Fibroblast of mammary gland (primary cell): Measurements from ENCODE around the gene EPG5.
"Not testable (repeated sequence)": the region's sequence is repeated elsewhere in the genome, so short reads cannot be mapped to it uniquely, and the experiment has no call there.

Experiments
- DNase-seq: peaks from one replicate; pipeline ENCODE4 v3.0.0-alpha.2; 2010; ENCODE audit warnings: low read depth
- H3K4me3 ChIP-seq: 2 replicates; pipeline ENCODE4 v1.5.1; 2011; ENCODE audit warnings: low read depth, mild to moderate bottlenecking, low read length, moderate library complexity; ENCODE audit not compliant: control insufficient read depth
- CTCF ChIP-seq: conservative IDR thresholded peaks from 2 replicates; pipeline ENCODE4 v1.5.1; 2011; ENCODE audit warnings: low read depth, low read length, inconsistent platforms; ENCODE audit not compliant: control insufficient read depth, insufficient read depth

EPG5 gene

GRCh38 chr18:45978084-45978483, 11.0 kb upstream of the EPG5 start:
- DNase-seq, result no peak
- TF ChIP-seq CTCF, result no peak
- H3K4me3 ChIP-seq, result no peak overlapping the region

- H3K4me3 ChIP-seq, result no peak overlapping the region
- DNase-seq, result no peak
- TF ChIP-seq CTCF, result no peak
These were observed 9.8 kb upstream of the EPG5 start for GRCh38 chr18:45976974-45977373.

GRCh38 chr18:45976566-45976965, 9.4 kb upstream of the EPG5 start:
- no peak for TF ChIP-seq CTCF
- DNase-seq, result peak; percentile 46
- H3K4me3 ChIP-seq, result no peak overlapping the region

- DNase-seq, result peak; percentile 88
- H3K4me3 ChIP-seq, result no peak overlapping the region
- peak; percentile 95 for TF ChIP-seq CTCF
These were observed 7.0 kb upstream of the EPG5 start for GRCh38 chr18:45974088-45974536.

GRCh38 chr18:45964913-45965312, 2.2 kb downstream of the EPG5 start:
- DNase-seq, H3K4me3 ChIP-seq: not testable (repeated sequence)

GRCh38 chr18:45962866-45963265, 4.3 kb downstream of the EPG5 start:
- no peak for TF ChIP-seq CTCF
- no peak overlapping the region for H3K4me3 ChIP-seq
- DNase-seq, result peak; percentile 58

- H3K4me3 ChIP-seq, result no peak overlapping the region
- no peak for DNase-seq
- TF ChIP-seq CTCF, result no peak
These were observed 4.7 kb downstream of the EPG5 start for GRCh38 chr18:45962461-45962860.

GRCh38 chr18:45959484-45959883, 7.6 kb downstream of the EPG5 start:
- H3K4me3 ChIP-seq, DNase-seq: not testable (repeated sequence)
